Adipose tissue (tissue), 3 donors: ENCODE data around the gene ADAMTS15. TPM values are rescaled to one million over a fixed set of nuclear protein-coding genes. Genes with fewer than 3 reads are reported as not detected.
A peak's percentile ranks its signal among the peaks of the same experiment; 100 is the strongest.

Experiments
- H3K27ac ChIP-seq: one replicate; pipeline ENCODE4 v1.5.1; 2013; ENCODE audit warnings: low read depth, low read length
- WGBS, 3 donors: extraction: QIAGEN DNeasy Blood & Tissue Kit; methylation state at CpG; one replicate each; pipeline ENCODE4 v1.1.7; 2013; 5-methylcytosine and 5-hydroxymethylcytosine counted together
- polyA plus RNA-seq, 3 donors: library from polyadenylated mRNA; stranded (reverse); fragments of 200-250 nt; gene quantifications; one replicate each; pipeline ENCODE4 v1.2.3, GENCODE V29; 2013
- donor health status: healthy with polysubstance abuse.
- donor health status: Bipolar disorder and iron deficiency.
- donor health status: healthy.

ADAMTS15 gene
- polyA plus RNA-seq, 3 donors = 3.5 to 22.6 (median 10.1) TPM

DNA sequence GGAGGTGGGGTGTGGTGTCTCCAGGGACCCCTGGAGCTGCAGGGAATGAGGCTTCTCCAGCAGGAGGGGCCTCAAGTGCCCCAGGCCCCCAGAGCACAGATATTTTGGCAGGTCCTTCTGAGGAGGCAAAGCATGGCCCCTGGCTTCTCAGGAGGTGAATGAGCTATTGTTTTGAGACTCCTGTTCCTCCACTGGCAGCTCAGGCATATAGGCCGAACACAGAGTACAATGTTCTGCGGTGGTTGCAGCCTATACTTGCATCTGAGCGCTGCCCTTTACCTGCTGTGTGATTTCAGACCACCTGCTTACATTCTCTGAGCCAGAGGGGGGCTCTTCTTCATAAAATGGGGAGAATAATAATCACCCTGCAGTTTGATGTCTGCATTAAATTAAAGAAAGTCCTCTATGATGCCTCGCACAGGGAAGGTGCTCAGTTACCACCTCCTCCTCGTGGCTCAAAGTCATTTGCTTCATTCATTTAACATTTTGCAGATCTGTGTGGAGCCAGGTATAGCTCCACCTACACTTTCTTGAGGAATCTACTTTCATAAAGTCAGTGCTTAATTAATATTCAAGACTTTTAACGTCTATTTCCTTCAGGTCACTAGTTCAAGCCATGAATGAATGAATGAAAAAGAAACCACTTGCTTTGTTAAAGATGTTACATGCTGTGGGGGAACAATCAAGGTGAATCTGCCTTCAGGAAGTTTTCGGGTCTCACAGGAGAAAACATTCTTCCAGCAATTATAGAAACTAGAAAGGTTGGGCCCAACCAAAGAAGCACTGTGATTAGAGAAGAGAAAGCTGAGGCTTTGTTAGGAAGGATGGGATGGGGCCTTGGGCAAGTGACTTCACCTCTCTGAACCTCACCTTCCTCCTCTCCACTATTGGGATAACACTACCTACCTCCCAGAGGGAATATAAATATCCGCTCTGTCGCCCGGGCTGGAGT is 68.4 kb downstream of the ADAMTS15 start:
- WGBS, 3 donors = 93 to 95% (median 93%) methylated on average over 10 of the region's 10 CpGs
- no peak overlapping the region for H3K27ac ChIP-seq

DNA sequence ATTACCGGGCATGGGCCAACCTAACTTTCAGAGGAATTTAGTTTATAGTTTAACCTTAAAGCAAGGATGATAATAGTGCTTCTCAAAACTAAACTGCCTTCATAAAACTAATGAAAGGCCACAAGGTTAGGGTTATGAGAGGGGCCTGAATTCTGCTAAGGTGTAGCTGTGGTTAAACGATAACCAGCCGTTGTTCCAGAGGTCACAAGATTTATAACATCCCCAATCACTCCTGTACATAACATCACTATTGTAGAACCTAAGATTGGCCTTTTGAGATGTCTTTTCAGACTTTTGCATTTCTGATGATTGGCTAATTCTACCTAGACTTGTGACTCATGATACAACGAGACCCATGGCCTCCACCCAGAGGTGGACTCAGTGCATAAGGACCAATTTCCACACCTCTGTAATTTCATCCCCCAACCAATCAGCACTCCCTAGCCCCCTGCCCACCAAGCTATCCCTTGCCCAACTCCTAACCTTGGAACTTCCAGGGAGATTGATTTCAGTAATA is 69.8 kb downstream of the ADAMTS15 start:
- 75 to 96% (median 82%) methylated on average over 4 of the region's 4 CpGs for WGBS, 3 donors

DNA sequence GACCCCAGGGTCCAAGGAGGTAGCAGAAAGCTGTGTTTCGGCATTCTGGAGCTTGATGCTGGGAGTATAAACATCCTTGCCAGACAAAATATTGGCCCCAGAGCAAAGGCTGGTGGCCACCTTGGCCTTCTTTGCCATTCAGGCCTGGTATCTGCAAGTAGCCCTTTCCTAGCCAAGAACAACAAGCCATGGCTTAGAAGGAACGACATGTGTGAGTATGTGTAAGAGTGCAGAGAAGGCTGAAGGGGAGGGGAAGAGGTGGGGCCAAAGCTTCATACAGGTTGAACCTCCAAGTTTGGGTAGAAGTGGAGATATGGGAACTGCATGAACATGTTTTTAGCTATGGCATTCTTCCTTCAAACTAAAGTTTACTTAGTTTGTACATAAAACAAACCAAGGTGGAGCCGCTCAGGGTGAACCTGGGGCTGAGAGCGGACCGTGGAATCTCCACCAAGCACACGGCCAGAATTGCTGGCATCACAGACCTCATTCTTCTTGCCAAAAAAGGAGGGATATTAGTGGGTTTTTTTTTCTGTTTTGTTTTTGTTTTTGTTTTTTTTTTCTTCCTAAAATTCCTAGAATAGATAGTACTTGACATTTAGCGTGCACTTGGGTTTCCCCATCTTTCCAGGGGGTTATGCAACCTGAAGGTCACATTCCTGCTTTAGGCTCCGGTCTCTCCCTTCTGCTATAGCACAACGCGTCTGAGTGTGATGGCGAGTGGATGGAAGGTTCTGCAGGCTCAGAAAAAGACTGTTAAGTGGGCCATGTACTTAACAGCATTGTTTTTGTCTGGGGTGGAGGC is 70.9 kb downstream of the ADAMTS15 start:
- no peak overlapping the region for H3K27ac ChIP-seq
- 79 to 87% (median 80%) methylated on average over 11 of the region's 11 CpGs for WGBS, 3 donors

More for the DNA sequence above, 69.8 kb downstream of the ADAMTS15 start:
- H3K27ac ChIP-seq = no peak overlapping the region

DNA sequence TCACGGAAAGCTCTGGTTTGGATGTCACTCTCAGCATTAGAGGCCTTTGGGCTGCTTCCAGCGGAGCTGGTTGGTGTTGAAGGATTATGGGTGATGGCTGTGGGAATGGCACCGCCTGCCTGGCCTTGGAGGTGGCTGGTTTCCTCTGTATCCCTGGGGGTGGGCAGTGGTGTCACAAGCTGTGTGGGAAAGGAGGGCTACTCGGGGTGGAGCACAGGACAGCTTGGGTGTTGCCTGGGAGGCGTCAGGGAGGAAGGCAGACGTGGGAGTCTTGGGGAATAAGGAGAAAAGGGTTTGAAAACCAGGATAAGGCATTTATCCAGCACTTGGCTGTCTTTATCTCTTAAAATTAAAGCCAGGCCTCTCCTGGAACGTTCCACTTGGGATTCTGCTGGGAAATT is 71.8 kb downstream of the ADAMTS15 start:
- no peak overlapping the region for H3K27ac ChIP-seq
- WGBS, 3 donors = 53 to 69% (median 63%) methylated on average over 7 of the region's 7 CpGs

DNA sequence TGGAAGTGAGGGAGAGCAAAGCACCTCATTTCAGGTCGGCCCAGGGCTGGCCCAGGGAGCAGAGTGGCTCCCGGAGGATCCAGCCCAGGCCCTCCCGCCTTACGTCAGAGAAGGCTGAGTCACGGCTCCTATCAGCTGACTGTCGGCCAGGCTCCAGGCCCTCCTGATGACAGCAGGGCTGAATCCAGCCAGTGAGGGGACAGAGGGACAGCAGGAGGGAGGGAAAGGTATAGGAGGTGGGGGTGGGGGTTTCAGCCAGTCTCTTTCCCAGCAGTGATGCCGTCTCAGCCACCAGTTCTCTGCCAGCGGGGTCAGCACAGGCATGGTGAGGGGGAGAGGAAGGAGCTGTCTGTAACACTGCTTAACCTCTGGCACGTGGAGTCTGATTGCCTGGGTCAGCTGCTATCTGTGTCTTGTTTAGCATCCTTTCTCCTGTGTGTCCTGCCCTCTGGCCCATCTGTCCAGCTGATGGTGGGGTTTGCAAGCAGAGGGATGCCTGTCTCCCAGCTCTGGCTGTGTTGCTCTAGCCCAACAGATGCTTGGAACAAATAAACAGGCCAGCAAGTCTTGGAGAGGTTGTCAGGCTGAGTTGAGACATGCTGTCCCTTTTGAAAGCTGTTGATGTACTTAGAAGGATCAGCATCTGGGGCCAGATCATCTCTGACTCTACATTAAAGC is 74.0 kb downstream of the ADAMTS15 start:
- H3K27ac ChIP-seq = peak overlapping the region; percentile 30
- 44 to 55% (median 47%) methylated on average over 9 of the region's 9 CpGs for WGBS, 3 donors

DNA sequence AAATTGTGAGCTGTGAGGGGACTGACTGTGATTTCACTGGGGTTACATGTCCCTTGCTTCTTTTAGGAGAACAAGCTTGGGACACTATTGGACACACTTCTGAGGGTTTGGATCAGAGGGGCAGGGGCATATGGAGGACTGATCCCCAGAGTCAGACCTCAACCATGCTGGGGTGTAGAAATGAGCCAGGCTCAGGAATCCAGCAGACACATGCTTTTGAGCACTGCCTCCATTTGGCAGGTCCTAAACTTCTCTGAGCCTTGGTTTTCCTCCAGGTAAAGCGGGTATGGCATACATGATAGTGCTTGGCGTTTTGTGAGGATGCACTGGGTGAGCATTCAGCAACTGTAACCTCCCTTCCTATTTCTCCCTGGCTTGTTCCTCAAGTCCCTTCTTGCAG is 74.7 kb downstream of the ADAMTS15 start:
- H3K27ac ChIP-seq = peak overlapping the region; percentile 10
- 82 to 93% (median 93%) methylated on average over 2 of the region's 2 CpGs for WGBS, 3 donors

DNA sequence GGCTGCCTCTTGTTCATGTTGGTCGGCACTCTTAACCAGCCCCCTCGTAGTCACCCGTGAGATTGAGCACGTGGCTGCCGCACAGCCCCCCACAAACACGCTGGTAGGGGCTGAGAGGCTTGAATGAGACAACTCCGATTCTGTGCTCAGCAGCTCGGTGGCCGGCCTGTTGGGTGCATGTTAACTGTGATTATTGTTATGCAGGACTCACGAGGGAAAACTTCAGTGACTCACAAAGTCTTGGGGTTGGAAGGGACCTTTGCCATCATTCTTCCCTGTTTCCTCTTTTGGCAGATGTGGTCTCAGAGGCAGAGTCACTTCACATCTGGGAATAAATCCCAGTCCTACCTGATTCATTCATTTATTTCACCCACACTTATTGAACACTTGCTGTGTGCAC is 75.2 kb downstream of the ADAMTS15 start:
- 78 to 85% (median 84%) methylated on average over 10 of the region's 10 CpGs for WGBS, 3 donors
- H3K27ac ChIP-seq = no peak overlapping the region

DNA sequence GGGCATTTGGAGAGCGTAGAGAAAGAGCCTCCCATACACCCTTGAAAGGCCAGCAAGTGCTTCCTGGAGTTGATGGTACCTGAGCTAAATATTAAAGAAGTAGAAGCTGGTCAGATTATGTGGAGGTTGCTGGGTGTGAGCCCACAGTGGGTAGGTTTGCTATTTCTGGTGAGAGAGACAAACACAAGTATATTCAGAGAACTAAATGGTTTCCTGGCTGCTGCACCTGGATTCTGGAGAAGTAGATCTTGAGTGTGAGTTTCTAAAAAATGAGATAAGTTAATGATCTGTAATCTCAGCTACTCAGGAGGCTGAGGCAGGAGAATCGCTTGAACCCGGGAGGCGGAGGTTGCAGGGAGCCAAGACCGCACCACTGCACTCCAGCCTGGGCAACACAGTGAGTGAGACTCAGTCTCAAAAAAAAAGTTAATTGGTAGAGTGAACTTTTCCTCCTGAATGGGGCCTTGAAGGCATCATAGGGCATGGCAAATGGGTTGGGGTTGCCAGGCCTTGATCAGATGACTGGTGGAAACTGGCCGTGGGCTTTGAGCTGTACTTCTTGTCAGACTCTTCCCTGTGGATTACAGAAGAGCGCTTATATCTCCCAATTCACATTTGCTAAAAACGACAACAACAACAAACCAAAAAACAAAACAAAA is 75.8 kb downstream of the ADAMTS15 start:
- no peak overlapping the region for H3K27ac ChIP-seq
- 90 to 94% (median 91%) methylated on average over 8 of the region's 8 CpGs for WGBS, 3 donors

DNA sequence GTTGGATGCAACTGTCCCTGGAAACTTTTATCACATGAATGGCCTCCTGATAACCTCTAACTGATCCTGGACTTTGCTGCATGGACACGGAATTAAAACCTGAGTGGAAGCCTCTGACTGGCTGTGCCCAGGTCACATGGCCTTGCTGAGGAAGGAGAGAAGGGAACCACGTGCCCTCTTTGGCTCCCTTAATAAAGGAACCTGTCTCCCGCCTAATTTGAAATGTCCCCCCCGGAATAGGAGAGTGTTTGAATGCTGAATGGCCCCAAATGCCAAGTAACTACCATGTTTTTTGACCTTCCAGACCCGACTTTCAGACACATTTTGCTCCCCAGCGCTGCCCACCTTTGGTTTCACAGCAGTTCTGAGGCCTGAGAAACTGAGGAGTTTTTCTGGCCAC is 76.9 kb downstream of the ADAMTS15 start:
- 86 to 92% (median 92%) methylated on average over 6 of the region's 6 CpGs for WGBS, 3 donors
- no peak overlapping the region for H3K27ac ChIP-seq

Other genes starting within 250 kb of the ADAMTS15 start
- 10 to 100 TPM in 1 of 3 donors, 1 to 10 TPM in 2; 7.1 to 19.0 (median 8.8) TPM for gene ZBTB44, start 133.7 kb upstream of the ADAMTS15 start, polyA plus RNA-seq
- gene ADAMTS8, start 20.0 kb upstream of the ADAMTS15 start, polyA plus RNA-seq = under 1 TPM; 0.28 to 0.82 (median 0.67) TPM